HCT116 (cell line): ENCODE measurements around the gene CYGB. TPM values are rescaled to one million over a fixed set of nuclear protein-coding genes. Genes with fewer than 3 reads are reported as not detected.

Source experiments
- ATAC-seq: fragments of 200-7000 bp; cut with Tn5 transposase; 2 replicates; pipeline ENCODE4 v1.9.1; 2020; ENCODE audit warnings: mild to moderate bottlenecking, moderate library complexity
- BruUV-seq: library from RNA; stranded (reverse); fragments of 400-500 nt; replicated peaks from 2 replicates; lab custom pipeline; 2021; lab: Mats Ljungman, UMichigan
- CTCF ChIA-PET: fragments of 300-600 bp; sonication (Branson Sonifier 250); formaldehyde crosslinking; loops from one replicate; lab custom pipeline; 2021; ENCODE audit warnings: antibody characterized with exemption; lab: Charles Lee
- POLR2A ChIA-PET: fragments of 300-600, 350-600 bp; sonication (Branson Sonifier 250); formaldehyde crosslinking; loops from one replicate; lab custom pipeline; 2021; ENCODE audit warnings: antibody characterized with exemption; lab: Charles Lee
- RAD21 ChIA-PET, 2 experiments: fragments of 300-600 bp; sonication (Branson Sonifier 250); formaldehyde crosslinking; loops; one replicate each; lab custom pipeline; 2023; ENCODE audit warnings: low total read pairs in 2 of 2; ENCODE audit not compliant: uncharacterized antibody in 2 of 2, unreplicated experiment in 2 of 2, low non-redundant PET in 1 of 2; lab: Charles Lee
- DNase-seq: peaks from one replicate; pipeline ENCODE4 v3.0.0-alpha.2; 2010; ENCODE audit warnings: low read depth, low spot score
- H2AFZ ChIP-seq: fragments of 200-600 bp; shearing (Covaris generic), sonication (generic); 2 replicates; pipeline ENCODE4 v1.6.1; 2017; ENCODE audit warnings: low read depth, mixed run types, mixed read lengths, antibody characterized with exemption, low read length; ENCODE audit not compliant: poor library complexity, severe bottlenecking
- H3K27ac ChIP-seq: 2 replicates; pipeline ENCODE4 v1.5.1; 2012; ENCODE audit warnings: low read depth, low read length
- H3K27me3 ChIP-seq: fragments of 200-600 bp; sonication (generic); 2 replicates; pipeline ENCODE4 v1.6.1; 2016; ENCODE audit warnings: mixed run types, low read length, mixed read lengths; ENCODE audit not compliant: insufficient read depth
- H3K36me3 ChIP-seq, 2 experiments: fragments of 200-500 bp in 1 of 2; fragments of 200-600 bp in 1 of 2; sonication (Bioruptor generic) in 1 of 2; sonication (generic) in 1 of 2; 2 replicates each; pipeline versions ENCODE4 v1.5.1 to v1.6.1; 2014 to 2016; ENCODE audit warnings: low read length in 2 of 2, inconsistent platforms in 1 of 2, mixed read lengths in 1 of 2, mixed run types in 1 of 2; ENCODE audit not compliant: insufficient read depth in 2 of 2, control insufficient read depth in 1 of 2
- H3K4me1 ChIP-seq, 2 experiments: fragments of 200-600 bp in 1 of 2; sonication (generic) in 1 of 2; 2 replicates each; pipeline versions ENCODE4 v1.5.1 to v1.6.1; 2012 to 2017; ENCODE audit warnings: low read length in 2 of 2, inconsistent platforms in 1 of 2, mild to moderate bottlenecking in 1 of 2, mixed read lengths in 1 of 2, mixed run types in 1 of 2, moderate library complexity in 1 of 2; ENCODE audit not compliant: insufficient read depth in 2 of 2, control insufficient read depth in 1 of 2
- H3K4me2 ChIP-seq: fragments of 200-600 bp; sonication (generic); 2 replicates; pipeline ENCODE4 v1.6.1; 2017; ENCODE audit warnings: mixed run types, low read length, mixed read lengths
- H3K4me3 ChIP-seq, 2 experiments: fragments of 200-600 bp in 1 of 2; sonication (generic) in 1 of 2; replicated peaks in 1 of 2; 2 replicates each; pipeline ENCODE4 v1.5.1; 2011 to 2016; ENCODE audit warnings: low read length in 2 of 2, control low read depth in 1 of 2, low read depth in 1 of 2, mild to moderate bottlenecking in 1 of 2, mixed read lengths in 1 of 2, mixed run types in 1 of 2
- H3K79me2 ChIP-seq: fragments of 200-600 bp; sonication (generic); 2 replicates; pipeline ENCODE4 v1.6.1; 2017; ENCODE audit warnings: mild to moderate bottlenecking, mixed run types, low read length, moderate library complexity, mixed read lengths; ENCODE audit not compliant: insufficient read depth
- H3K9ac ChIP-seq: fragments of 200-600 bp; sonication (generic); 2 replicates; pipeline ENCODE4 v1.6.1; 2016; ENCODE audit warnings: low read length, mixed read lengths
- H3K9me2 ChIP-seq: fragments of 200-600 bp; sonication (generic), shearing (Covaris generic); 2 replicates; pipeline ENCODE4 v1.6.1; 2017; ENCODE audit warnings: mixed run types, mild to moderate bottlenecking, moderate library complexity; ENCODE audit not compliant: insufficient read depth
- H3K9me3 ChIP-seq, 2 experiments: fragments of 200-500 bp in 1 of 2; fragments of 200-600 bp in 1 of 2; sonication (Bioruptor generic) in 1 of 2; sonication (generic) in 1 of 2; 2 replicates each; pipeline ENCODE4 v1.6.1; 2014 to 2017; ENCODE audit warnings: low read length in 2 of 2, mixed read lengths in 2 of 2, inconsistent platforms in 1 of 2, low read depth in 1 of 2, mild to moderate bottlenecking in 1 of 2, mixed run types in 1 of 2, moderate library complexity in 1 of 2; ENCODE audit not compliant: control insufficient read depth in 1 of 2, insufficient read depth in 1 of 2
- H4K20me1 ChIP-seq: fragments of 200-600 bp; sonication (generic), shearing (Covaris generic); 2 replicates; pipeline ENCODE4 v1.6.1; 2017; ENCODE audit warnings: mixed run types, mild to moderate bottlenecking, moderate library complexity; ENCODE audit not compliant: insufficient read depth
- ATF3 ChIP-seq: IDR thresholded peaks from 2 replicates; pipeline ENCODE4 v1.6.1; 2012
- EGR1 ChIP-seq: IDR thresholded peaks from 2 replicates; pipeline ENCODE4 v1.6.1; 2012; ENCODE audit warnings: low read depth
- EZH2phosphoT487 ChIP-seq: fragments of 200-600 bp; IDR thresholded peaks from 2 replicates; pipeline ENCODE4 v1.6.1; 2018; ENCODE audit warnings: antibody characterized with exemption, borderline replicate concordance
- FOSL1 ChIP-seq: IDR thresholded peaks from 2 replicates; pipeline ENCODE4 v1.6.1; 2012; ENCODE audit warnings: low read depth
- POLR2AphosphoS5 ChIP-seq: IDR thresholded peaks from 2 replicates; pipeline ENCODE4 v1.6.1; 2011; ENCODE audit warnings: mild to moderate bottlenecking, low read depth, low read length, moderate library complexity
- SIN3A ChIP-seq: IDR thresholded peaks from 2 replicates; pipeline ENCODE4 v1.6.1; 2012; ENCODE audit warnings: low read depth
- SP1 ChIP-seq: IDR thresholded peaks from 2 replicates; pipeline ENCODE4 v1.6.1; 2012; ENCODE audit warnings: low read depth
- TCF7L2 ChIP-seq: IDR thresholded peaks from 2 replicates; pipeline ENCODE4 v1.7.0; 2011; ENCODE audit warnings: borderline replicate concordance, inconsistent platforms; ENCODE audit not compliant: insufficient read depth, insufficient read length; ENCODE audit errors: extremely low read depth
- ZNF274 ChIP-seq: fragments of 200-500 bp; sonication (Bioruptor generic); IDR thresholded peaks from 2 replicates; pipeline ENCODE4 v1.6.1; 2014; ENCODE audit warnings: mild to moderate bottlenecking, low read depth, low read length, inconsistent platforms
- intact Hi-C: fragments of 100-400 bp; cut with micrococcal nuclease; formaldehyde crosslinking; loops from 2 replicates; pipeline ENCODE4 v1.10.0; 2022
- total RNA-seq: library from RNA; stranded (reverse); gene quantifications from one replicate; pipeline ENCODE4 v1.2.1, GENCODE V29; 2021; ENCODE audit not compliant: unreplicated experiment

Gene CYGB
- total RNA-seq, 1 experiment from 2014 or later: 0.66 TPM

- no TSS peak for BruUV-seq
- ChIA-PET POLR2A (interaction anchor here (0.7 kb wide), 1 partner anchor 10 kb away, joined by 3 read pairs; no protein-coding TSS in a partner anchor), RAD21 (no interaction called here), CTCF (interaction anchor here (1.1 kb wide), 2 partner anchors 28 to 73 kb away, joined by 3 to 4 read pairs; no protein-coding TSS in a partner anchor)
- intact Hi-C loops: no loop called here
- H3K27ac ChIP-seq: no peak overlapping the region
- no peak for DNase-seq
- no peaks in the 10 kb centered on the region for H3K27me3 ChIP-seq
- no peak overlapping the region for H3K9ac ChIP-seq
- H3K9me3 ChIP-seq: no peaks in the 10 kb centered on the region
- ATAC-seq: no peak
- no peaks in the 10 kb centered on the region for H3K36me3 ChIP-seq
- no peaks in the 10 kb centered on the region for H3K9me2 ChIP-seq
- TF ChIP-seq ZNF274 (no peak), TCF7L2 (no peak), EGR1 (no peak), SIN3A (no peak), POLR2AphosphoS5 (0 out of 2 replicates have a peak, but pooled peaks have one; percentile 16), SP1 (no peak), EZH2phosphoT487 (no peak), FOSL1 (no peak), ATF3 (no peak)
- no peak overlapping the region for H3K4me2 ChIP-seq
- H4K20me1 ChIP-seq: no peaks in the 10 kb centered on the region
- peaks cover 0 to 13% of the 10 kb centered on the region in 2 experiments; a peak in 2 of 4 replicates for H3K4me1 ChIP-seq
- no peaks in the 10 kb centered on the region for H3K79me2 ChIP-seq
- no peak overlapping the region for H3K4me3 ChIP-seq
- no peak overlapping the region for H2AFZ ChIP-seq
Observed at GRCh38 chr17:76550712-76551615, 13.5 kb upstream of the CYGB start.
